ENCODE data around the gene P2RY2. TPM values are rescaled to one million over a fixed set of nuclear protein-coding genes. Genes with fewer than 3 reads are reported as not detected.

Gene P2RY2
- total RNA-seq, 1 experiment from 2014 or later, result 0.26 TPM

GRCh38 chr11:73225851-73226250 is 7.8 kb downstream of the P2RY2 start:
- Histone ChIP-seq H3K56ac (ENCODE audit: insufficient read length, low read depth, low read length) (no peak overlapping the region), H3T11ph (ENCODE audit: low read length) (no peak overlapping the region), H2BK12ac (ENCODE audit: insufficient read length, low read depth, low read length) (no peak overlapping the region), H3K9ac (ENCODE audit: extremely low read depth, insufficient read length, low read length) (no peak overlapping the region), H3K18ac (ENCODE audit: insufficient read length, low read depth, low read length) (no peak overlapping the region), H2BK15ac (ENCODE audit: low read depth, low read length) (no peak overlapping the region), H3K23me2 (ENCODE audit: insufficient read length, low read depth, low read length, poor library complexity, severe bottlenecking) (peaks cover 3% of the 10 kb centered on the region), H4K8ac (replicated peaks; ENCODE audit: insufficient read length, low read depth, low read length) (no peak overlapping the region), H4K20me1 (ENCODE audit: control insufficient read depth, insufficient read depth, insufficient read length) (no peaks in the 10 kb centered on the region), H3K4ac (ENCODE audit: low read depth, low read length) (no peak overlapping the region), H3K27me3 (ENCODE audit: insufficient read depth, low read length) (no peaks in the 10 kb centered on the region), H3K14ac (ENCODE audit: insufficient read depth, low read length) (no peak overlapping the region), H2AK5ac (ENCODE audit: insufficient read length, low read length) (no peak overlapping the region), H4K5ac (ENCODE audit: insufficient read length, low read depth, low read length) (no peak overlapping the region), H2BK20ac (ENCODE audit: low read depth, low read length, poor library complexity, severe bottlenecking) (no peak overlapping the region), H2BK5ac (ENCODE audit: insufficient read length, low read length) (no peak overlapping the region), H3K9me3 (ENCODE audit: control insufficient read depth, low read depth, low read length) (no peaks in the 10 kb centered on the region), H2BK120ac (ENCODE audit: low read depth, low read length, poor library complexity, severe bottlenecking) (no peak overlapping the region), H3K79me1 (ENCODE audit: insufficient read depth, low read depth, low read length, poor library complexity, severe bottlenecking) (no peaks in the 10 kb centered on the region), H3K79me2 (ENCODE audit: insufficient read depth, low read length) (no peaks in the 10 kb centered on the region), H4K91ac (ENCODE audit: insufficient read length, low read depth, low read length) (no peak overlapping the region), H2AFZ (ENCODE audit: low read length) (no peak overlapping the region), H3K4me1 (ENCODE audit: insufficient read depth, low read length) (peaks cover 13% of the 10 kb centered on the region; the same call in 1 of the 2 replicates), H3K27ac (ENCODE audit: insufficient read length, low read depth, low read length) (no peak overlapping the region), H3K4me2 (ENCODE audit: insufficient read depth, insufficient read length, low read length) (no peak overlapping the region), H3K23ac (ENCODE audit: insufficient read length, low read depth, low read length) (no peak overlapping the region)
- H3K36me3 Mint-ChIP-seq (ENCODE audit: insufficient read depth in 1 of 3, low read depth in 3 of 3), result no peaks in the 10 kb centered on the region
- DNase-seq, result no peak
- no peak for TF ChIP-seq CTCF (conservative IDR thresholded peaks at IDR 0.05)
- H3K4me3 Mint-ChIP-seq, result no peak overlapping the region
- peaks cover 27 to 30% of the 10 kb centered on the region in 2 experiments for H3K4me1 Mint-ChIP-seq
- peaks cover 25% of the 10 kb centered on the region for H3K27me3 Mint-ChIP-seq (ENCODE audit: low read depth)
- H3K9me3 Mint-ChIP-seq, result no peaks in the 10 kb centered on the region
- WGBS (ENCODE audit: extremely low coverage, insufficient read length, low lambda C conversion rate), result no CpG with 5 or more reads among the region's 7 CpGs
- H3K27ac Mint-ChIP-seq, result peak overlapping the region in 1 of 3 experiments; percentile 79; a peak in 1 of 7 replicates
